Mucosa of descending colon (tissue), 3 donors: ENCODE data around the gene BUD13. TPM values are rescaled to one million over a fixed set of nuclear protein-coding genes. Genes with fewer than 3 reads are reported as not detected.

Experiments used
- ATAC-seq: fragments of 200-7000 bp; cut with Tn5 transposase; one replicate; pipeline ENCODE4 v1.9.1; 2020; ENCODE audit warnings: mild to moderate bottlenecking, moderate library complexity
- DNase-seq, 3 donors: peaks; one replicate each; pipeline ENCODE4 v3.0.0-alpha.2; 2020
- H3K36me3 ChIP-seq: fragments of 200-600 bp; one replicate; pipeline ENCODE4 v1.8.0; 2021; ENCODE audit warnings: low read depth, mild to moderate bottlenecking
- H3K4me1 ChIP-seq: fragments of 200-600 bp; one replicate; pipeline ENCODE4 v1.8.0; 2021; ENCODE audit warnings: low read depth, mild to moderate bottlenecking
- H3K4me3 ChIP-seq: fragments of 200-600 bp; one replicate; pipeline ENCODE4 v1.8.0; 2021; ENCODE audit warnings: mild to moderate bottlenecking
- H3K9me3 ChIP-seq: fragments of 200-600 bp; one replicate; pipeline ENCODE4 v1.8.0; 2021; ENCODE audit warnings: mild to moderate bottlenecking
- CTCF ChIP-seq: fragments of 200-600 bp; IDR thresholded peaks from one replicate; pipeline ENCODE4 v1.8.0; 2022; ENCODE audit warnings: antibody characterized with exemption, mild to moderate bottlenecking
- intact Hi-C, 2 donors: fragments of 100-400 bp; cut with DNase I in 1 of 2; cut with micrococcal nuclease in 1 of 2; formaldehyde crosslinking; loops; one replicate each; pipeline versions ENCODE4 v1.11.0 to v1.11.1; 2022; cut with DNase I, micrococcal nuclease
- total RNA-seq, 3 donors: library from RNA; stranded (reverse); fragmentation: NEBNext Ultra II Directional in 2 of 3; extraction: Animal tissue kit (Norgen Biotek cat#: 25700) in 2 of 3; gene quantifications; one replicate each; pipeline versions ENCODE4 v1.2.1 to v1.2.4, GENCODE V29; 2021 to 2023
- donor health status: DM: no; HTN: no; CAD: no; lungs with moderate emphysema.
- donor health status: DM: no; HTN: no; CAD: no.
- donor health status: DM: no; HTN: yes; CAD: no.

BUD13 gene
- total RNA-seq, 3 donors from 2014 or later, result 15.6 to 18.9 (median 15.6) TPM

GRCh38 chr11:116703421-116703820 is 69.4 kb downstream of the BUD13 start:
- H3K36me3 ChIP-seq, result no peaks in the 10 kb centered on the region
- no peaks in the 10 kb centered on the region for H3K9me3 ChIP-seq
- H3K4me1 ChIP-seq, result peaks cover 6% of the 10 kb centered on the region
- ATAC-seq, result no peak
- no peak for TF ChIP-seq CTCF
- no peak overlapping the region for H3K4me3 ChIP-seq
- no peak for DNase-seq
- intact Hi-C loops, result no loop called here

- Histone ChIP-seq H3K9me3 (no peaks in the 10 kb centered on the region), H3K4me1 (peaks cover 6% of the 10 kb centered on the region), H3K4me3 (no peak overlapping the region), H3K36me3 (no peaks in the 10 kb centered on the region)
- DNase-seq (no peak), ATAC-seq (no peak)
- TF ChIP-seq CTCF, result no peak
- intact Hi-C loops, result no loop called here
Measured at GRCh38 chr11:116702772-116703385, 69.9 kb downstream of the BUD13 start.

GRCh38 chr11:116701876-116702275 is 70.9 kb downstream of the BUD13 start:
- H3K9me3 ChIP-seq, result no peaks in the 10 kb centered on the region
- H3K4me1 ChIP-seq, result no peaks in the 10 kb centered on the region
- no peak for TF ChIP-seq CTCF
- intact Hi-C loops, result no loop called here
- no peak for ATAC-seq
- H3K36me3 ChIP-seq, result no peaks in the 10 kb centered on the region
- H3K4me3 ChIP-seq, result no peak overlapping the region
- no peak for DNase-seq

GRCh38 chr11:116701297-116701801 is 71.4 kb downstream of the BUD13 start:
- no peaks in the 10 kb centered on the region for H3K4me1 ChIP-seq
- TF ChIP-seq CTCF, result no peak
- ATAC-seq (no peak), DNase-seq (no peak)
- intact Hi-C loops, result no loop called here
- no peaks in the 10 kb centered on the region for H3K9me3 ChIP-seq
- H3K4me3 ChIP-seq, result no peak overlapping the region
- no peaks in the 10 kb centered on the region for H3K36me3 ChIP-seq

- no peak for DNase-seq
- H3K9me3 ChIP-seq, result no peaks in the 10 kb centered on the region
- H3K4me1 ChIP-seq, result no peaks in the 10 kb centered on the region
- no peaks in the 10 kb centered on the region for H3K36me3 ChIP-seq
- intact Hi-C loops, result no loop called here
- no peak overlapping the region for H3K4me3 ChIP-seq
- no peak for TF ChIP-seq CTCF
- ATAC-seq, result no peak
Measured at GRCh38 chr11:116700586-116701220, 72.1 kb downstream of the BUD13 start.

Other genes with a start within 250 kb of the BUD13 start
- 10 to 100 TPM; 28.5 to 34.6 (median 33.4) TPM for gene ZPR1, start 15.0 kb upstream of the BUD13 start, total RNA-seq
- not detected for gene APOA5, start 18.9 kb upstream of the BUD13 start, total RNA-seq
- gene APOA4, start 50.3 kb upstream of the BUD13 start, total RNA-seq, result not detected
- gene APOC3, start 56.9 kb upstream of the BUD13 start, total RNA-seq, result under 1 TPM in 1 of 3 donors, not detected in 2; 0.60 TPM
- gene APOA1, start 64.6 kb upstream of the BUD13 start, total RNA-seq, result under 1 TPM in 2 of 3 donors, not detected in 1; 0.31 to 0.46 TPM